K562 (cell line): ENCODE results near the gene CYBB. TPM values are rescaled to one million over a fixed set of nuclear protein-coding genes. Genes with fewer than 3 reads are reported as not detected.

Experiments used
- polyA plus RNA-seq, 8 experiments: library from polyadenylated mRNA; depleted of rRNA in 4 of 8; stranded (reverse) in 5 of 8; unstranded in 3 of 8; fragments of >200 nt; fragmentation: Nextera tagmentation in 2 of 8; fragmentation: Illumina TruSeq in 1 of 8; extraction: Ambion mirVana in 2 of 8; extraction: Trizol in 1 of 8; gene quantifications; 2 replicates each; pipeline versions ENCODE4 v1.2.1 to v1.2.3, GENCODE V29; 2011 to 2014; ENCODE audit warnings: inconsistent platforms in 1 of 8, missing spikeins in 1 of 8
- total RNA-seq, 7 experiments: library from RNA; depleted of rRNA in 6 of 7; stranded (reverse); fragments of >200 nt in 6 of 7; fragmentation: Illumina TruSeq in 2 of 7; extraction: Trizol in 2 of 7; gene quantifications; 2 replicates each; pipeline versions ENCODE4 v1.2.1 to v1.2.3, GENCODE V29; 2011 to 2021; ENCODE audit warnings: low replicate concordance in 1 of 7

Gene CYBB
- total and polyA plus RNA-seq, 9 of the 15 experiments (the other 6 are each of a cell fraction or from before 2014, with no cell fraction given): 0.25 to 1.3 (median 0.74) TPM

Other genes with a start within 250 kb of the CYBB start
- gene LANCL3, start 208.4 kb upstream of the CYBB start, total RNA-seq (2014; rRNA removed): 0.41 and 0.57 TPM in 2 replicates
- gene LANCL3, start 208.4 kb upstream of the CYBB start, total RNA-seq (2014; rRNA removed; fragmentation: Illumina TruSeq; extraction: Trizol): 0.76 and 0.83 TPM in 2 replicates
- gene LANCL3, start 208.4 kb upstream of the CYBB start, total RNA-seq (2015; rRNA removed; fragmentation: Illumina TruSeq; extraction: Trizol): 0.45 and 0.58 TPM in 2 replicates
- gene LANCL3, start 208.4 kb upstream of the CYBB start, total RNA-seq (2021): 1.5 TPM in 2 replicates
- gene LANCL3, start 208.4 kb upstream of the CYBB start, polyA plus RNA-seq (2011; rRNA removed): 0.84 and 2.7 TPM in 2 replicates
- gene LANCL3, start 208.4 kb upstream of the CYBB start, polyA plus RNA-seq (2014; fragmentation: Illumina TruSeq; extraction: Trizol): 0.65 and 0.91 TPM in 2 replicates
- under 1 TPM; 0.45 to 0.50 TPM for gene LANCL3, start 208.4 kb upstream of the CYBB start, polyA plus RNA-seq (2014; fragmentation: Nextera tagmentation; extraction: Ambion mirVana)
- gene LANCL3, start 208.4 kb upstream of the CYBB start, polyA plus RNA-seq (2014; rRNA removed): 0.20 and 0.41 TPM in 2 replicates
- gene XK, start 94.3 kb upstream of the CYBB start, total RNA-seq (2014; rRNA removed): 7.0 and 8.4 TPM in 2 replicates
- 16.8 and 18.3 TPM in 2 replicates for gene XK, start 94.3 kb upstream of the CYBB start, total RNA-seq (2014; rRNA removed; fragmentation: Illumina TruSeq; extraction: Trizol)
- gene XK, start 94.3 kb upstream of the CYBB start, total RNA-seq (2015; rRNA removed; fragmentation: Illumina TruSeq; extraction: Trizol): 10.4 and 11.6 TPM in 2 replicates
- gene XK, start 94.3 kb upstream of the CYBB start, total RNA-seq (2021): 13.7 and 14.3 TPM in 2 replicates
- 19.2 and 21.6 TPM in 2 replicates for gene XK, start 94.3 kb upstream of the CYBB start, polyA plus RNA-seq (2011; rRNA removed)
- 12.6 and 14.4 TPM in 2 replicates for gene XK, start 94.3 kb upstream of the CYBB start, polyA plus RNA-seq (2014; fragmentation: Illumina TruSeq; extraction: Trizol)
- gene XK, start 94.3 kb upstream of the CYBB start, polyA plus RNA-seq (2014; fragmentation: Nextera tagmentation; extraction: Ambion mirVana): 1 to 10 TPM; 4.0 to 6.0 TPM
- gene XK, start 94.3 kb upstream of the CYBB start, polyA plus RNA-seq (2014; rRNA removed): 7.8 and 11.7 TPM in 2 replicates
- 4.5 and 4.7 TPM in 2 replicates for gene DYNLT3, start 67.5 kb downstream of the CYBB start, total RNA-seq (2014; rRNA removed)
- gene DYNLT3, start 67.5 kb downstream of the CYBB start, total RNA-seq (2014; rRNA removed; fragmentation: Illumina TruSeq; extraction: Trizol): 8.4 and 10.2 TPM in 2 replicates
- gene DYNLT3, start 67.5 kb downstream of the CYBB start, total RNA-seq (2015; rRNA removed; fragmentation: Illumina TruSeq; extraction: Trizol): 6.6 and 8.3 TPM in 2 replicates
- 5.9 and 6.3 TPM in 2 replicates for gene DYNLT3, start 67.5 kb downstream of the CYBB start, total RNA-seq (2021)
- 5.4 TPM in 2 replicates for gene DYNLT3, start 67.5 kb downstream of the CYBB start, polyA plus RNA-seq (2011; rRNA removed)
- 7.4 and 8.4 TPM in 2 replicates for gene DYNLT3, start 67.5 kb downstream of the CYBB start, polyA plus RNA-seq (2014; fragmentation: Illumina TruSeq; extraction: Trizol)
- 10 to 100 TPM; 15.5 to 17.5 TPM for gene DYNLT3, start 67.5 kb downstream of the CYBB start, polyA plus RNA-seq (2014; fragmentation: Nextera tagmentation; extraction: Ambion mirVana)
- 6.1 and 6.7 TPM in 2 replicates for gene DYNLT3, start 67.5 kb downstream of the CYBB start, polyA plus RNA-seq (2014; rRNA removed)
- gene SYTL5, start 226.5 kb downstream of the CYBB start, total RNA-seq (2014; rRNA removed): 0.09 TPM in 1 of 2 replicates, not detected in the other
- gene SYTL5, start 226.5 kb downstream of the CYBB start, total RNA-seq (2014; rRNA removed; fragmentation: Illumina TruSeq; extraction: Trizol): 0.11 and 0.22 TPM in 2 replicates
- gene SYTL5, start 226.5 kb downstream of the CYBB start, total RNA-seq (2015; rRNA removed; fragmentation: Illumina TruSeq; extraction: Trizol): 0.07 and 0.08 TPM in 2 replicates
- gene SYTL5, start 226.5 kb downstream of the CYBB start, total RNA-seq (2021): 0.09 TPM in 2 replicates
- 0.03 and 0.25 TPM in 2 replicates for gene SYTL5, start 226.5 kb downstream of the CYBB start, polyA plus RNA-seq (2011; rRNA removed)
- gene SYTL5, start 226.5 kb downstream of the CYBB start, polyA plus RNA-seq (2014; fragmentation: Illumina TruSeq; extraction: Trizol): 0.15 and 0.24 TPM in 2 replicates
- under 1 TPM; 0.01 to 0.10 TPM for gene SYTL5, start 226.5 kb downstream of the CYBB start, polyA plus RNA-seq (2014; fragmentation: Nextera tagmentation; extraction: Ambion mirVana)
- gene SYTL5, start 226.5 kb downstream of the CYBB start, polyA plus RNA-seq (2014; rRNA removed): 0.03 and 0.13 TPM in 2 replicates